H1 (cell line): ENCODE measurements around the gene ID2. TPM values are rescaled to one million over a fixed set of nuclear protein-coding genes. Genes with fewer than 3 reads are reported as not detected.

Experiments used
- BRCA1 ChIP-seq: IDR thresholded peaks from 2 replicates; pipeline ENCODE4 v1.6.1; 2012; ENCODE audit warnings: low read depth, low read length, improper control_type of control experiment
- CHD7 ChIP-seq: fragments of 300-600 bp; sonication (generic); IDR thresholded peaks from 2 replicates; pipeline ENCODE4 v1.7.1; 2012; ENCODE audit warnings: low read length, moderate library complexity, mild to moderate bottlenecking, inconsistent platforms; ENCODE audit not compliant: insufficient replicate concordance
- CREB1 ChIP-seq: IDR thresholded peaks from 2 replicates; pipeline ENCODE4 v1.6.1; 2012; ENCODE audit warnings: inconsistent platforms
- KDM5A ChIP-seq: fragments of 200-600 bp; IDR thresholded peaks from 2 replicates; pipeline ENCODE4 v1.7.1; 2012; ENCODE audit warnings: mild to moderate bottlenecking, low read length, inconsistent platforms, mixed read lengths
- SUZ12 ChIP-seq: fragments of 200-600 bp; sonication (generic); IDR thresholded peaks from 2 replicates; pipeline ENCODE4 v1.6.1; 2012; ENCODE audit warnings: mild to moderate bottlenecking, inconsistent platforms, low read length, moderate library complexity, mixed read lengths
- TAF7 ChIP-seq: optimal IDR thresholded peaks from 2 replicates; pipeline ENCODE3; 2011; ENCODE audit warnings: low read depth, mild to moderate bottlenecking, inconsistent platforms, low read length, moderate library complexity, borderline replicate concordance
- TEAD4 ChIP-seq: IDR thresholded peaks from 2 replicates; pipeline ENCODE4 v1.6.1; 2012; ENCODE audit warnings: low read depth, low read length, inconsistent platforms, mixed read lengths
- ZNF274 ChIP-seq: IDR thresholded peaks from 2 replicates; pipeline ENCODE4 v1.7.0; 2012; ENCODE audit warnings: low read length, borderline replicate concordance; ENCODE audit errors: extremely low read depth
- polyA plus RNA-seq, 7 experiments: library from polyadenylated mRNA; depleted of rRNA in 3 of 7; stranded (reverse) in 5 of 7; unstranded in 2 of 7; fragments of >200 nt in 5 of 7; fragments of 200-250 nt in 2 of 7; gene quantifications; 1 replicate in 5 of 7; 2 replicates in 1 of 7; 4 replicates in 1 of 7; pipeline versions ENCODE4 v1.2.1 to v1.2.3, GENCODE V29; 2011 to 2013; ENCODE audit warnings: missing spikeins in 2 of 7, mixed read lengths in 2 of 7
- total RNA-seq: library from RNA; stranded (reverse); fragmentation: NEBNext Ultra II Directional; extraction: Animal tissue kit (Norgen Biotek cat#: 25700); gene quantifications from 2 replicates; pipeline ENCODE4 v1.2.1, GENCODE V29; 2021

Gene ID2
- total and polyA plus RNA-seq, 2 of the 8 experiments (the other 6 are each of a cell fraction or from before 2014, with no cell fraction given), result 36.7 to 214 TPM

GRCh38 chr2:8670580-8670979 is 11.3 kb upstream of the ID2 start (continued):
- TF ChIP-seq CHD7 (no peak), ZNF274 (no peak), KDM5A (no peak), TEAD4 (no peak), CREB1 (no peak), TAF7 (no peak), SUZ12 (no peak), BRCA1 (no peak)
